ENCODE data around the gene SIVA1. TPM values are rescaled to one million over a fixed set of nuclear protein-coding genes. Genes with fewer than 3 reads are reported as not detected.

The SIVA1 gene
- total and polyA plus RNA-seq, 7 experiments from 2014 or later: 61.4 to 276 (median 91.6) TPM

GRCh38 chr14:104755621-104756020 is 2.7 kb downstream of the SIVA1 start:
- ChIA-PET POLR2A (interaction anchor here (0.9 kb wide), 1 partner anchor 113 kb away, joined by 3 read pairs; no protein-coding TSS in a partner anchor), CTCF (no interaction called here)
- Histone ChIP-seq H3K4me1 (ENCODE audit: control insufficient read depth in 2 of 2, insufficient read depth in 2 of 2, low read length in 2 of 2) (peaks cover 14 to 29% of the 10 kb centered on the region in 2 donors), H3K9me3 (ENCODE audit: control insufficient read depth in 2 of 3, low read length in 3 of 3) (no peaks in the 10 kb centered on the region), H3K27ac (ENCODE audit: low read depth, low read length) (no peak overlapping the region), H3K27me3 (ENCODE audit: control insufficient read depth in 2 of 2, insufficient read depth in 2 of 2, low read length in 2 of 2) (no peaks in the 10 kb centered on the region), H3K36me3 (ENCODE audit: control insufficient read depth in 2 of 3, insufficient read depth in 3 of 3, low read length in 3 of 3) (peaks cover 0 to 67% (median 21%) of the 10 kb centered on the region in 3 experiments), H3K4me3 (ENCODE audit: low read length) (no peak overlapping the region)
- peak overlapping the region in 2 of 9 donors; percentile 25 to 33 for H3K27ac Mint-ChIP-seq
- intact Hi-C loops (cut with micrococcal nuclease): no loop called here
- H3K4me3 Mint-ChIP-seq: peak overlapping the region in 5 of 10 donors; percentile 45 to 97 (median 90)
- H3K9me3 Mint-ChIP-seq: peaks cover 0 to 4% (median 0%) of the 10 kb centered on the region in 11 donors
- H3K36me3 Mint-ChIP-seq: peaks cover 0 to 30% (median 7%) of the 10 kb centered on the region in 5 donors
- H3K4me1 Mint-ChIP-seq: peaks cover 19 to 49% (median 36%) of the 10 kb centered on the region in 7 donors
- no peaks in the 10 kb centered on the region for H3K27me3 Mint-ChIP-seq
- DNase-seq: no peak
- ATAC-seq: no peak

GRCh38 chr14:104756477-104757237 is 3.7 kb downstream of the SIVA1 start:
- H3K27me3 ChIP-seq (ENCODE audit: control insufficient read depth in 2 of 2, insufficient read depth in 2 of 2, low read length in 2 of 2): no peaks in the 10 kb centered on the region
- no peak overlapping the region for H3K4me3 ChIP-seq (ENCODE audit: low read length)
- Mint-ChIP-seq H3K27me3 (no peaks in the 10 kb centered on the region), H3K36me3 (peaks cover 7 to 40% (median 11%) of the 10 kb centered on the region in 5 donors), H3K27ac (peak overlapping the region in 5 of 9 donors; percentile 21 to 80 (median 54)), H3K9me3 (peaks cover 0 to 4% (median 0%) of the 10 kb centered on the region in 11 donors), H3K4me3 (peak overlapping the region in 2 of 10 donors; percentile 51 to 77), H3K4me1 (peaks cover 19 to 56% (median 36%) of the 10 kb centered on the region in 7 donors)
- peaks cover 0 to 77% (median 21%) of the 10 kb centered on the region in 3 experiments for H3K36me3 ChIP-seq (ENCODE audit: control insufficient read depth in 2 of 3, insufficient read depth in 3 of 3, low read length in 3 of 3)
- no peaks in the 10 kb centered on the region for H3K9me3 ChIP-seq (ENCODE audit: control insufficient read depth in 2 of 3, low read length in 3 of 3)
- ChIA-PET CTCF (interaction anchor here (0.9 kb wide), 1 partner anchor 12 kb away, joined by 3 read pairs; no protein-coding TSS in a partner anchor), POLR2A (no interaction called here)
- DNase-seq (no peak), ATAC-seq (no peak)
- H3K4me1 ChIP-seq (ENCODE audit: control insufficient read depth in 2 of 2, insufficient read depth in 2 of 2, low read length in 2 of 2): peaks cover 14 to 29% of the 10 kb centered on the region in 2 donors
- intact Hi-C loops (cut with micrococcal nuclease): no loop called here
- no peak overlapping the region for H3K27ac ChIP-seq (ENCODE audit: low read depth, low read length)

- Mint-ChIP-seq H3K27ac (peak overlapping the region in 3 of 9 donors; percentile 38 to 80 (median 72)), H3K9me3 (peaks cover 0 to 4% (median 0%) of the 10 kb centered on the region in 11 donors), H3K4me1 (peaks cover 19 to 56% (median 36%) of the 10 kb centered on the region in 7 donors), H3K27me3 (no peaks in the 10 kb centered on the region), H3K4me3 (peak overlapping the region in 1 of 10 donors; percentile 51), H3K36me3 (peaks cover 10 to 45% (median 15%) of the 10 kb centered on the region in 5 donors)
- no peak overlapping the region for H3K4me3 ChIP-seq (ENCODE audit: low read length)
- peaks cover 0 to 77% (median 21%) of the 10 kb centered on the region in 3 experiments for H3K36me3 ChIP-seq (ENCODE audit: control insufficient read depth in 2 of 3, insufficient read depth in 3 of 3, low read length in 3 of 3)
- ATAC-seq: no peak
- peaks cover 14 to 23% of the 10 kb centered on the region in 2 donors for H3K4me1 ChIP-seq (ENCODE audit: control insufficient read depth in 2 of 2, insufficient read depth in 2 of 2, low read length in 2 of 2)
- no peaks in the 10 kb centered on the region for H3K9me3 ChIP-seq (ENCODE audit: control insufficient read depth in 2 of 3, low read length in 3 of 3)
- no peak for DNase-seq
- CTCF ChIA-PET: interaction anchor here (0.9 kb wide), 1 partner anchor 11 kb away, joined by 3 read pairs; no protein-coding TSS in a partner anchor
- intact Hi-C loops (cut with micrococcal nuclease): no loop called here
- POLR2A ChIA-PET: no interaction called here
- no peaks in the 10 kb centered on the region for H3K27me3 ChIP-seq (ENCODE audit: control insufficient read depth in 2 of 2, insufficient read depth in 2 of 2, low read length in 2 of 2)
- H3K27ac ChIP-seq (ENCODE audit: low read depth, low read length): no peak overlapping the region
Observed at GRCh38 chr14:104757238-104757585, 4.3 kb downstream of the SIVA1 start.

DNA sequence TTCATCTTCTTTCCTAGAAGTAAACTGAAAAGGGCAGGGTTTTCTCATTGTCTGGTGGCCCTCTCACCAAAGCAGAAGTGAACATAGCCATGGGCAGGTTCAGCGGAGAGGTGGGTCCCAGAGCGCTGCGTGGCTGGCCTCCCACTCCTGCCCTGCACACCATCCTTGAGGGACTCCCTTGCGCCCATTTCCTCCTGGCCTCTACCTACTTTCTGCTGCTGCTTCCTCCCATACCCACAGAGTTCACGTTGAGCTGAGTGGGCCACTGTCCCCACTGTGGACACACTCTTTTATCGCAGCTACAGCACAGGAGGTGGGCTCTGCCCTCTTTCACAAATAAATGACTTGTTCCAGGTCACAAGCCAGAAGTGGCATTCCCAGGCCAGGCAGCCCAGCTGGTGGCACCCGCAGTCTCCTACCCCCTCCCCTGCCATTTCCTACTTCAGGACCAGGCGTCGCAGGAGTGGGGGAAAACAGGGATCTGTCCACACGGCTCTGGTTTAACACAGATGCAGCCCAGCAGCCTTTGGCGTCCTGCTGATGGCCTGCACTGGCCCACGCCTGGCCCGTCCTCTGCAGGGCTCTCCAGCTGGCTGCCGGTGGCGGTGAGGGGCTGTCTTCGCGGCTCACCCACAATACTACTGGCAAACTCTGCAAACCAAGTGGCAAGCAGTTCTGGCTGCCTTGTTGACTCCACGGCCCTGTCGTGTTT is 4.9 kb downstream of the SIVA1 start:
- Mint-ChIP-seq H3K4me3 (no peak overlapping the region), H3K4me1 (peaks cover 19 to 51% (median 38%) of the 10 kb centered on the region in 7 donors), H3K27me3 (no peaks in the 10 kb centered on the region), H3K9me3 (peaks cover 0 to 4% (median 0%) of the 10 kb centered on the region in 11 donors), H3K36me3 (peaks cover 13 to 48% (median 16%) of the 10 kb centered on the region in 5 donors), H3K27ac (peak overlapping the region in 4 of 9 donors; percentile 15 to 36 (median 26))
- Histone ChIP-seq H3K27ac (ENCODE audit: low read depth, low read length) (no peak overlapping the region), H3K9me3 (ENCODE audit: control insufficient read depth in 2 of 3, low read length in 3 of 3) (no peaks in the 10 kb centered on the region), H3K4me3 (ENCODE audit: low read length) (no peak overlapping the region), H3K36me3 (ENCODE audit: control insufficient read depth in 2 of 3, insufficient read depth in 3 of 3, low read length in 3 of 3) (peaks cover 0 to 77% (median 21%) of the 10 kb centered on the region in 3 experiments), H3K4me1 (ENCODE audit: control insufficient read depth in 2 of 2, insufficient read depth in 2 of 2, low read length in 2 of 2) (peaks cover 14 to 22% of the 10 kb centered on the region in 2 donors), H3K27me3 (ENCODE audit: control insufficient read depth in 2 of 2, insufficient read depth in 2 of 2, low read length in 2 of 2) (no peaks in the 10 kb centered on the region)
- DNase-seq (no peak), ATAC-seq (no peak)
- ChIA-PET POLR2A (no interaction called here), CTCF (interaction anchor here (0.9 kb wide), 1 partner anchor 11 kb away, joined by 3 read pairs; no protein-coding TSS in a partner anchor)
- intact Hi-C loops (cut with micrococcal nuclease): no loop called here

- POLR2A ChIA-PET: no interaction called here
- Histone ChIP-seq H3K36me3 (ENCODE audit: control insufficient read depth in 2 of 3, insufficient read depth in 3 of 3, low read length in 3 of 3) (peaks cover 0 to 71% (median 21%) of the 10 kb centered on the region in 3 experiments), H3K9me3 (ENCODE audit: control insufficient read depth in 2 of 3, low read length in 3 of 3) (no peaks in the 10 kb centered on the region), H3K27ac (ENCODE audit: low read depth, low read length) (no peak overlapping the region), H3K27me3 (ENCODE audit: control insufficient read depth in 2 of 2, insufficient read depth in 2 of 2, low read length in 2 of 2) (no peaks in the 10 kb centered on the region), H3K4me1 (ENCODE audit: control insufficient read depth in 2 of 2, insufficient read depth in 2 of 2, low read length in 2 of 2) (peaks cover 6 to 13% of the 10 kb centered on the region in 2 donors), H3K4me3 (ENCODE audit: low read length) (no peak overlapping the region)
- Mint-ChIP-seq H3K36me3 (peaks cover 13 to 48% (median 13%) of the 10 kb centered on the region in 5 donors), H3K9me3 (peaks cover 0 to 2% (median 0%) of the 10 kb centered on the region in 11 donors), H3K27me3 (no peaks in the 10 kb centered on the region), H3K4me1 (peaks cover 11 to 43% (median 30%) of the 10 kb centered on the region in 7 donors), H3K27ac (peak overlapping the region in 1 of 9 donors; percentile 28), H3K4me3 (no peak overlapping the region)
- CTCF ChIA-PET: no interaction called here
- intact Hi-C loops (cut with micrococcal nuclease): no loop called here
- ATAC-seq: peak; percentile 17
- DNase-seq: no peak
Observed at GRCh38 chr14:104758981-104759969, 6.3 kb downstream of the SIVA1 start.

Measured in naive thymus-derived CD4-positive, alpha-beta T cell (primary cell).